Measurements from ENCODE around the gene RAB13. TPM values are rescaled to one million over a fixed set of nuclear protein-coding genes. Genes with fewer than 3 reads are reported as not detected.

RAB13 gene
- total RNA-seq, 1 experiment from 2014 or later = 42.3 TPM

DNA sequence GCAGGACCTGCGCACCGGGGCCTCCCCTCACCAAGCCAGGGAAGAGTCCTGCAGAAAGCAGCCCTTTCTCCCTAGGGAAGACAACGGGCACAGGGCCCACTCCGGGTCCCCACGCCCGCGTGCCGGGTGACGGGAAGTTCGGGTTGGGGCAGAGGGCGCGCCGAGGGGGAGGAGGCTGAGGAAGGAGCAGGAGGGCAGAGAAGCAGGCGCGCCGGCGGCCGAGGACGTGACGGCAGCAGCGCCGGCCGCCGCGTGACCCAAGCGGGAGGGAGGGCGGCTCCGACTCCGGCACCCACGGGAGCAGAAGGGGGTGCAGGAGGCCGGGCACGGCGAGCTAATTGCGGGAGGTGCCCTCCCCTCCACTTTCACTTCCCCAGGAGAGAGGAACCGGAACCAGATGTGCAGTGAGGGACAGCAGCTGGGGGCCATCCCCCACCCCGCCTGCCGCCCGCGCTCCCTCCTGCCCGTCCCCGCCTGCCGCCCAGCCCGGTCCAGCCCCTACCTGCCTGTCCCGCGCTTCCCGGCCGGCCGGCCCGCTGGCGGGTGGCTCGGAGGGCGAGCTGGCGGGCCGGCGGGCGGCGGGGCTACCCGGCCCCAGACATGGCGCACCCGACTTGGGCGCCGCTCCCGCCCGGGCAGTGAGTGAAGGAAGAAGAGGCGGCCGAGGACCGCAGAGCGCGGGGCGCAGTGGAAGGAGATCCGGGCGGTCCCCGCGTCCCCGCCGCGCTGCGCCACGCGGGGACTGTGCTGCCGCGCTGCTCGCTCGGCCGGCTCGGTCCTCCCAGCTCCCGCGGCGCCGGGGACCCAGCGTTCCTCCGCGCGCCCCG is 40.1 kb downstream of the RAB13 start:
- H3K79me2 ChIP-seq (ENCODE audit: low read length) = peaks cover 23% of the 10 kb centered on the region
- H3K9ac ChIP-seq (ENCODE audit: low read length) = peak overlapping the region; percentile 79
- no peaks in the 10 kb centered on the region for H3K27me3 ChIP-seq (ENCODE audit: low read length)
- peak overlapping the region; percentile 96 for H3K4me2 ChIP-seq (ENCODE audit: low read length)
- peak overlapping the region; percentile 86 for H2AFZ ChIP-seq (ENCODE audit: low read length)
- H3K4me3 ChIP-seq (ENCODE audit: low read length) = peak overlapping the region; percentile 81
- no peak for TF ChIP-seq EZH2phosphoT487 (IDR thresholded peaks at IDR 0.05; ENCODE audit: borderline replicate concordance, low read length)
- TF ChIP-seq EZH2 (IDR thresholded peaks at IDR 0.05; ENCODE audit: low read length, unreplicated experiment) = no peak
- TF ChIP-seq, protein P1, sequence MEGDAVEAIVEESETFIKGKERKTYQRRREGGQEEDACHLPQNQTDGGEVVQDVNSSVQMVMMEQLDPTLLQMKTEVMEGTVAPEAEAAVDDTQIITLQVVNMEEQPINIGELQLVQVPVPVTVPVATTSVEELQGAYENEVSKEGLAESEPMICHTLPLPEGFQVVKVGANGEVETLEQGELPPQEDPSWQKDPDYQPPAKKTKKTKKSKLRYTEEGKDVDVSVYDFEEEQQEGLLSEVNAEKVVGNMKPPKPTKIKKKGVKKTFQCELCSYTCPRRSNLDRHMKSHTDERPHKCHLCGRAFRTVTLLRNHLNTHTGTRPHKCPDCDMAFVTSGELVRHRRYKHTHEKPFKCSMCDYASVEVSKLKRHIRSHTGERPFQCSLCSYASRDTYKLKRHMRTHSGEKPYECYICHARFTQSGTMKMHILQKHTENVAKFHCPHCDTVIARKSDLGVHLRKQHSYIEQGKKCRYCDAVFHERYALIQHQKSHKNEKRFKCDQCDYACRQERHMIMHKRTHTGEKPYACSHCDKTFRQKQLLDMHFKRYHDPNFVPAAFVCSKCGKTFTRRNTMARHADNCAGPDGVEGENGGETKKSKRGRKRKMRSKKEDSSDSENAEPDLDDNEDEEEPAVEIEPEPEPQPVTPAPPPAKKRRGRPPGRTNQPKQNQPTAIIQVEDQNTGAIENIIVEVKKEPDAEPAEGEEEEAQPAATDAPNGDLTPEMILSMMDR (conservative IDR thresholded peaks at IDR 0.05; ENCODE audit: low read depth, low read length) = no peak
- no TSS peak for BruUV-seq (replicated peaks)
- H3K9me2 ChIP-seq (replicated peaks; ENCODE audit: low read length) = no peaks in the 10 kb centered on the region
- ATAC-seq = peak; percentile 69
- H4K20me1 ChIP-seq (ENCODE audit: low read length) = no peaks in the 10 kb centered on the region
- H3F3A ChIP-seq (ENCODE audit: low read length, unreplicated experiment) = no peaks in the 10 kb centered on the region
- ChIA-PET CTCF (interaction anchor here (0.7 to 1.6 kb wide), 6 partner anchors 12 to 125 kb away, joined by 3 to 19 read pairs (median 6); partner anchors contain the start of genes GATAD2B, JTB and RAB13), POLR2A (ENCODE audit: unreplicated experiment) (interaction anchor here (0.7 to 1.1 kb wide), 2 partner anchors 23 to 326 kb away, joined by 11 to 15 read pairs; partner anchors contain the start of gene HAX1)
- no peaks in the 10 kb centered on the region for H3K9me3 ChIP-seq (ENCODE audit: low read length)
- intact Hi-C loops (cut with micrococcal nuclease) = loop anchor here (1.0 kb wide), 1 partner anchor 12 kb away; the partner anchor contains the start of gene CRTC2
- H3K27ac ChIP-seq (ENCODE audit: low read length) = peak overlapping the region; percentile 43
- DNase-seq = peak; percentile 60
- peaks cover 16% of the 10 kb centered on the region; the same call in 1 of the 2 replicates for H3K36me3 ChIP-seq (ENCODE audit: low read depth, low read length)
- H3K4me1 ChIP-seq (ENCODE audit: insufficient read depth, low read length) = peaks cover 13% of the 10 kb centered on the region

DNA sequence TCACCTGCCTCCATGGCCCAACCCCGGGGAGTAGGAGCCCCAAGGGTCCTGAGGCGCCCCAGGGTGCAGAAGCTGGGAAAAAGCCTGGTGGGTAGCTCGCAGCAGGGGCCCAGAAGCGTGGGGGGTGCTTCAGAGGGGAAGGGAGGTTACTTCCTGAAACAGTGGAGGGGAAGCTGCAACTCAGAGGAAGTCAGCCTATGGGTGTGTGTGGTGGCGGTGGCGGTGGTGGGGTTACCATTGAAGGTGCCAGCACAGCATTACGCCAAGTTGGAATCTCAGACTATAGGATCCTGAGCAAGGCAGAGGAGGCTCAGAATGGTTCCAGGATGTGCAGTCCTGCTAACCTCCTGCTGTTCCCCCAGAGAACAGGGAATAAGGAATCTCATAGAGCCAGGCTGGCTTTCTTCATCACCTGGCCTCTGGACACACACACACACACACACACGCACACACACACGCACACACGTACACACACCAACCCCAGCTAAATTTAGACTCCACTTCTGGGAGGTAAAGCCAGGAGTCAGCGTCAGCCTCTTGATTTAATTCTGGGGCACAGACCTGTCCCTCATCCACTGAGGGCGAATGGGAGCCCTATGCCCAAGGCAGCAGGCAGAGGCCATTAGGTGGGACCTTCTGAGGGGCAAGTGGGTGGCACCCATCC is 40.9 kb downstream of the RAB13 start:
- Histone ChIP-seq H3K9me2 (replicated peaks; ENCODE audit: low read length) (no peaks in the 10 kb centered on the region), H4K20me1 (ENCODE audit: low read length) (no peaks in the 10 kb centered on the region), H3K36me3 (ENCODE audit: low read depth, low read length) (peaks cover 10% of the 10 kb centered on the region; the same call in 1 of the 2 replicates), H3K27me3 (ENCODE audit: low read length) (no peaks in the 10 kb centered on the region), H3K4me2 (ENCODE audit: low read length) (peak overlapping the region; percentile 96), H3K79me2 (ENCODE audit: low read length) (peaks cover 23% of the 10 kb centered on the region), H2AFZ (ENCODE audit: low read length) (peak overlapping the region; percentile 86), H3K9ac (ENCODE audit: low read length) (peak overlapping the region; percentile 79), H3K4me1 (ENCODE audit: insufficient read depth, low read length) (peaks cover 13% of the 10 kb centered on the region), H3F3A (ENCODE audit: low read length, unreplicated experiment) (no peaks in the 10 kb centered on the region), H3K9me3 (ENCODE audit: low read length) (no peaks in the 10 kb centered on the region), H3K27ac (ENCODE audit: low read length) (peak overlapping the region; percentile 43), H3K4me3 (ENCODE audit: low read length) (peak overlapping the region; percentile 81)
- TSS peak; percentile 24 for BruUV-seq (replicated peaks)
- ATAC-seq = peak; percentile 8; the same call in 1 of the 2 replicates
- no peak for DNase-seq
- ChIA-PET CTCF (no interaction called here), POLR2A (ENCODE audit: unreplicated experiment) (no interaction called here)
- TF ChIP-seq EZH2phosphoT487 (IDR thresholded peaks at IDR 0.05; ENCODE audit: borderline replicate concordance, low read length) (no peak), EZH2 (IDR thresholded peaks at IDR 0.05; ENCODE audit: low read length, unreplicated experiment) (no peak)
- TF ChIP-seq, protein P1 (conservative IDR thresholded peaks at IDR 0.05; ENCODE audit: low read depth, low read length) = no peak
- intact Hi-C loops (cut with micrococcal nuclease) = no loop called here

Measured in PC-3 (cell line).